ENCODE data around the gene CNGB1. TPM values are rescaled to one million over a fixed set of nuclear protein-coding genes. Genes with fewer than 3 reads are reported as not detected.

CNGB1 gene
- total RNA-seq, 1 experiment from 2014 or later = not detected

- H3K9ac ChIP-seq (ENCODE audit: low read length) = no peak overlapping the region
- no TSS peak for BruUV-seq (replicated peaks)
- intact Hi-C loops (cut with micrococcal nuclease) = no loop called here
- TF ChIP-seq JUND (IDR thresholded peaks at IDR 0.05) (no peak), SRF (IDR thresholded peaks at IDR 0.05; ENCODE audit: low read depth) (no peak), CTCF (IDR thresholded peaks at IDR 0.05 in 2 of 3, conservative IDR thresholded peaks at IDR 0.05 in 1 of 3; ENCODE audit: borderline replicate concordance in 1 of 3, insufficient read depth in 1 of 3, low read depth in 2 of 3, low read length in 2 of 3) (no peak), FOSL1 (IDR thresholded peaks at IDR 0.05; ENCODE audit: low read depth) (no peak), SIN3A (IDR thresholded peaks at IDR 0.05; ENCODE audit: low read depth) (no peak), POLR2A (IDR thresholded peaks at IDR 0.05; ENCODE audit: borderline replicate concordance, extremely low read depth, insufficient read depth, insufficient read length) (no peak), ZFX (IDR thresholded peaks at IDR 0.05) (no peak), REST (IDR thresholded peaks at IDR 0.05; ENCODE audit: low read depth) (no peak), ZBTB33 (IDR thresholded peaks at IDR 0.05; ENCODE audit: extremely low read depth, insufficient replicate concordance, low read length) (no peak), SP1 (IDR thresholded peaks at IDR 0.05; ENCODE audit: low read depth) (no peak), YY1 (IDR thresholded peaks at IDR 0.05; ENCODE audit: extremely low read depth, insufficient replicate concordance, low read depth, low read length) (no peak), CEBPB (IDR thresholded peaks at IDR 0.05; ENCODE audit: low read depth) (no peak), EGR1 (IDR thresholded peaks at IDR 0.05; ENCODE audit: low read depth) (no peak), EZH2phosphoT487 (IDR thresholded peaks at IDR 0.05; ENCODE audit: borderline replicate concordance) (no peak), RAD21 (IDR thresholded peaks at IDR 0.05; ENCODE audit: low read depth) (no peak), CBX3 (IDR thresholded peaks at IDR 0.05; ENCODE audit: low read depth) (no peak)
- ChIA-PET POLR2A (no interaction called here), CTCF (no interaction called here), RAD21 (ENCODE audit: low non-redundant PET in 1 of 2, low total read pairs in 2 of 2, uncharacterized antibody in 2 of 2, unreplicated experiment in 2 of 2) (no interaction called here)
- no peaks in the 10 kb centered on the region for H3K9me3 ChIP-seq (ENCODE audit: control insufficient read depth in 1 of 2, insufficient read depth in 1 of 2, low read depth in 1 of 2, low read length in 2 of 2)
- H2AFZ ChIP-seq (ENCODE audit: low read depth, low read length, poor library complexity, severe bottlenecking) = no peak overlapping the region
- ATAC-seq = no peak
- H3K4me1 ChIP-seq (ENCODE audit: control insufficient read depth in 1 of 2, insufficient read depth in 2 of 2, low read length in 2 of 2) = no peaks in the 10 kb centered on the region
- no peak overlapping the region for H3K4me3 ChIP-seq (replicated peaks in 1 of 2; ENCODE audit: low read depth in 1 of 2, low read length in 2 of 2)
- no peak overlapping the region for H3K27ac ChIP-seq (ENCODE audit: low read depth, low read length)
- DNase-seq (ENCODE audit: low read depth, low spot score) = no peak
- no peaks in the 10 kb centered on the region; the same call in 1 of the 2 replicates for H3K27me3 ChIP-seq (ENCODE audit: insufficient read depth, low read length)
- H4K20me1 ChIP-seq (ENCODE audit: insufficient read depth) = no peaks in the 10 kb centered on the region
- no peaks in the 10 kb centered on the region for H3K9me2 ChIP-seq (ENCODE audit: insufficient read depth)
- no peak overlapping the region for H3K4me2 ChIP-seq (ENCODE audit: low read length)
- H3K36me3 ChIP-seq (ENCODE audit: control insufficient read depth in 1 of 2, insufficient read depth in 2 of 2, low read length in 2 of 2) = no peaks in the 10 kb centered on the region
- no peaks in the 10 kb centered on the region for H3K79me2 ChIP-seq (ENCODE audit: insufficient read depth, low read length)
These were observed 8.2 kb downstream of the CNGB1 start for GRCh38 chr16:57962756-57963155.

Measured in HCT116 (cell line).